NCI-H2196 treated with DMSO at 0.1 percent for 48 hours (cell line): ENCODE data around the gene IGFBP3.

Experiments
- DNase-seq: peaks from one replicate; lab custom pipeline; 2025; ENCODE audit not compliant: unreplicated experiment; lab: John Stamatoyannopoulos, UW

The IGFBP3 gene

GRCh38 chr7:45923290-45923689, 2.2 kb upstream of the IGFBP3 start:
- peak; percentile 30 for DNase-seq

- no peak for DNase-seq
Measured at GRCh38 chr7:45922810-45923209, 1.7 kb upstream of the IGFBP3 start.

DNA sequence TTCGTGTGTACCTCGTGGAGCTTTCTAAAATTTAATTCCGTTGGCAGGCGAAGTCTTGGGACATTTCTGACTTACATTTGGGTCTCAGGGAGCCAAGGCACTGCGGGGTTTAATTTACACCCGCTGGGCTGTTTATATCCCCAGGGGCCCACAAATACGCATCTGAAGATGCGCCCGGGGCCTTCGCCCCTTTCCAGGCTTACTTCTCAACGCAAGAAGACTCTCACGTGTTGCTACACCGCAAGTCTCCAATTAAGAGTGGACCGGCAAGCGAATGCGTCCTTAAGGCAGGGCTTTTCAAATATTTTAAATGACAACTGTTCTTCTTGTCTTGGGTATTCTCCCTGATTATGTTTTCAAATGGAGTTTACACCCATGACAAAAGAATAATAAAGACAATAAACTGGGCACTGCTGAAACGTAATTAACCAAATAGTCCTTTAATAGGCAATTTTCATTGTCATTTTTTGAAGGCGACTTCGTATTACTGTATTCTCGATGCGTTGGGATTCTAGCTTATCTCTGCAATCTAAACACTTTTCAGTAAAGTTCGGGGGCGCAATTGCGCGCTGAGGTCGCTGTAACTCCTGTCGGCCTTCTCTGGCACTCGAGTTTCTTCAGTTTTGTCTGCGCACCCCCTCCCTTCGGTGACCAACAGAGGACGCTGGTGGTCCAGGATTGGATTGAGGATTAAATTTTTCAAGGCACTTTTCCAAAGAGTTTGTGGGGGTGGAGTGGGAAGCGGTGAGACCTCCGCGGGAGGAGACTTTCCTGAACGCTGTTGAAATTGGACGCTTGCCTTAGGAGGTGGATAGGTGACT, 837 bp upstream of the IGFBP3 start:
- no peak for DNase-seq

DNA sequence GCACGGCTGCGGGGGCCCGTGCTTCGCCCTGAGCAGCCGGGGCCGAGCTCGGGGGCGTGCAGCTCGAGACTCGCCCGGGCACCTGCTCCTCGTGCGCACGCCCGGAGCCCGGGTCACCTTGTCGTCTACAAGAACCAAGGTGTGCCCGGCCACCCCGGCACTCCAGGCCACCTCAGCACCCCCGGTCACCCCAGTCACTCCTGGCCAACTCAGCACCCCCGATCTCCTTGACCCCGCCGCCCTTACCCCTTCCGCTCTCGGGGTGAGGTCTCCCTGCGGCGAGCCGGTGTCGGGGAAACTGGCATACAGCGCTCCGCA, 268 bp upstream of the IGFBP3 start:
- DNase-seq = no peak

DNA sequence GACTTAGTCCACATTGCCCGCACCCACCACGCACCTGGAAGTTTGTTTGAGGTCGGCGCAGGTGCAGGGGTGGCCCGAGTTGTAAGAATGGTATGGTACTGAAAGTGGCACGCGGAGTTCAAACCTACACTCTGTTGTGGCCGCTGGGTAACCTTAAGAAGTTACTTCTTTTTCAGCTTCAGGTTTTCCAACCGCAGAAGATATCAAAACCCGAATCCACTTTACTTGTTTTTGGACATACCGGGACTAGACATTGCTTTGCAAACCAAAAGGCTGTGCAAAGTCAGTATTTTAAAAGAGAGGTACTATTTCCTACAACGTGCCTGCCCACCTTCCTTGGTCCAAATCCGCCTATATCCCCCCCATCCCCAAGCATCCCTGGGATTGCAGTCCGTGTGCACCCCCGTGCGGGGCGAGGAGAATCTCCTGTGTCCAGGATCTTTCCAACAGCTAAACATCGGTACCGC, 1.0 kb downstream of the IGFBP3 start:
- no peak for DNase-seq

GRCh38 chr7:45919231-45919784, 1.8 kb downstream of the IGFBP3 start:
- DNase-seq = no peak

DNA sequence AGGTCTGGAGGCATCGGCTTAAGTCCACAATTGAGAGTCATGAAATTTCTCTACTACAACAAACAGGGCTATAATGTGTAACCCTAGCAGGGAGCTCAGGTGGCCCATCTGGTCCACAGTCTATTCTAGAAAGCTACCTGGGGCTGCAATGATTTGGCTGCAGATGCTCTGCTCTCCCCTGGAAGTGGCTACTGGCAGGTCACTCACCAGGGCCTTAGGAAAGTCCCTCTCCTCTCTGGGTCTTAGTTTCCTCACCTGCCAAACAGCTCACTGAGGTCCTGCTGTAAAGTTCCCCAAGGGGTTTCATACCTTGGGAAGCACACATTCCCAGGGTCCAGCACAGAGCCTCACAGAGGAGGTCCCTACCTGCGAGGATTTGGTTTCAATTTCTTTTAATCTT, 2.5 kb downstream of the IGFBP3 start:
- no peak for DNase-seq

- DNase-seq = no peak
Measured at GRCh38 chr7:45917658-45918057, 3.4 kb downstream of the IGFBP3 start.

- DNase-seq = no peak
Measured at GRCh38 chr7:45917064-45917463, 4.0 kb downstream of the IGFBP3 start.

DNA sequence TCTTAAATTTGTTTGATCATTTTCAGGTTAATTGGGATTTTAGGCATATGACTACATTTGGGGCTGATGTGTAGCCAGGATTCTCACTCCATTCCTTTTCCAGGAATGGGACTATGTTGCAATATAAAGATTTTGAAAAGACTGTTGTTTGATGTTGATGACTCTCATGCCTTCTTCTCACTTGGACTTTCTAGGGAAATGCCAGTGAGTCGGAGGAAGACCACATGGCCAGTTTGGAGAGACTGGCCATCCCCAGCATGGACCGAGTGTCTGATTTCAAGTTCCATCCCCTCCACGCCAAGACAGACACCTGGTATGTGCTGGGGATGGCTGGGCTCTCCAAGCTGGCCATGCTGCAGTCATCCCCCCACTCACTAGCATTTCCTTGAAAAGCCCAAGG, 5.5 kb downstream of the IGFBP3 start:
- no peak for DNase-seq

DNA sequence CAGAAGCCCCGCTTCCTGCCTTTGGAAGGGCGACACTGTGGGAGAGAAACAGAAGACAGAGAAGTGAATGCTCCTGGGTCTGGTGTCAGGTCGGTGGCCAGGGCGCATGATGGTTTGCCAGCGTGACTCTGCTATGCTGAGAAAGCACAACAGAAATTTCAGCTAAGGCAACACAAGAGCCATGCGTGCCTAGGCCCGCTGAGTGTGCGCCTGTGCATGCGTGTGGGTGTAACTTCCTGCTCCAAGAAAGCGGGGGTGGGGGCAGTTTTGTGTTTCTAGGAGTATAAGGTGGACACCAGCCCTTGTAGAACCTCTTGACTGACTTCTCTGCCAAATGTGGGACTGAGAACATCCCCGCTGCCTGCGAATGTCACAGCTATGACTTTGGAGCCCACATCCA, 6.2 kb downstream of the IGFBP3 start:
- no peak for DNase-seq

DNA sequence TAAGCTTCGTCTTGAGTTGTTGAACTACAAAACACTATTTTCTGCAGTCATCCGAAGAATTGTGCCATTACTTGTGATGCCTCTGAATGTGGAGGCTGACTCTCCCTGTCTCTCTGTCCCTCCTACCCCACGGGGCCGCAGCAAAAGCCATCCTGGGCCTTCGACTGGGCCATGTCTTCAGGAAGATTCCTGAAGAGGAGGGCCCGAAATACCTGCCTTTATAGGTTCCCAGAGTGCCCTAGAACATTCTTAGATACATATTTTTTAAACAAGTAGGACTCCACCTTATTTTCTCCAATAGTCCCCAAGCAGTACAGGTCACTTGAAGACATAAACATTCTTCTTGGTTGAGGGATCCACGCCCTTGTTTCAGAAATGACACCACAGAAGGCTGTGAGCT, 8.1 kb downstream of the IGFBP3 start:
- no peak for DNase-seq

- DNase-seq = no peak
Measured at GRCh38 chr7:45911311-45911710, 9.8 kb downstream of the IGFBP3 start.

GRCh38 chr7:45910855-45911254, 10.2 kb downstream of the IGFBP3 start:
- no peak for DNase-seq

DNA sequence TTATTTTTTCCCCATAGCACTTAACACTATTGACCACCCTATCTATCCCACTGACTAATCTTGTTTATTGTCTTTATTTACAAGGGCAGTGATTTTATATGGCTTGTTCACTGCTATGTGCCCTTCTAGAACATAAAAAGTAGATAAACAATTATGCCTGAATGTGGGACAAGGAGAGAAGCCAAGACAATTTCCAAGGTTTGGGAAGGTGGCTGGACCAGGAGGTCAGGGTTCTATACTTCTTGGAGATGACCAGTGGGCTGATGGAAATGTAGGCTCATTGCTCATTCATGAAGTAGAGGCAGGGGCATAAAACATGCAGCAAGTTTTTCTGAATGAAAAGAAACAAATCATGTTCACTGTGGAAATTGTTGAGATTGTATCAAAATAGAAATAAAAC, 11.5 kb downstream of the IGFBP3 start:
- no peak for DNase-seq

GRCh38 chr7:45902820-45903219, 18.3 kb downstream of the IGFBP3 start:
- no peak for DNase-seq

DNA sequence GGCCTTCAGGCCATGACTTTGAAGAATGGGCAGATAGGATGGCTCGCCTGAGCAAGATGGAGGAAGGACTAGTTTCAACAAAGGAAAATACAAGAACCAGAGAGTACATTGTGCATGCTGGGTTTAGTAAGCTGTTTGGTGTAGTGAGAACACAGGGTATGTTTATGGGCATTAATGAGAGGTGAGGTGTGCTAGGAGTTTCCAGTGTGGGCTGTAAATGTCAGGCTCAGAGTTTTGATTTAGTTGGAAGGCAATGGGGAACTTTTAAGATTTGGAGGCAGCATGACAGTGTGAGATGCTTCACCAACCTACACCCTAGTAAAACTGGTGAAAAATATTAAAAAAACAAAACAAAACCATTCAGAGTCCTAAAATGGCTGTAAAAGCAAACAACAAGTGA, 19.5 kb downstream of the IGFBP3 start:
- no peak for DNase-seq

GRCh38 chr7:45898222-45898621, 22.9 kb downstream of the IGFBP3 start:
- DNase-seq = no peak

DNA sequence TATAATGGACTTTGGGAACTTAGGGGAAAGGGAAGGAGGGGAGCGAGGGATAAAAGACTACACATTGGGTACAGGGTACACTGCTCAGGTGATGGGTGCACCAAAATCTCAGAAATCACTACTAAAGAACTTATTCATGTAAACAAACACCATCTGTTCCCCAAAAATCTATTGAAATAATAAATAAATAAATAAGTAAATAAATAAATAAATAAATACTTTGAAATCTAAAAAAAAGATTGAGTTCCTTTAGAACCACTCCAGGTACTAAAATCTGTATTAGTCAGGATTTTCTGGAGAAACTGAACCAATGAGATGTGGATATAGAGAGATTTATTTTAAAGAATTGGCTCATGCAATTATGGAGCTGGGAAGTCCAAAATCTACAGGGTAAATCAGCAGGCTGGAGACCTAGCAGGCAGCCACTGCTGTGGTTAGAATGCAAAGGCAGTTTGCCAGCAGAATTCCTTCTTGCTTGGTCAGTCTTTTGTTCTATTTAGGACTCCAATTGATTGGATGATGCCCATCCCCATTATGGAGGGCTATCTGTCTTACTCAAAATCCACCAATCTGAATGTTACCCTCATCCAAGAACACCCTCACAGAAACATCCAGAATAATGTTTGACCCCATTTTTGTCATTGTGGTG, 23.9 kb downstream of the IGFBP3 start:
- DNase-seq = no peak

GRCh38 chr7:45894665-45895062, 26.4 kb downstream of the IGFBP3 start:
- no peak for DNase-seq

DNA sequence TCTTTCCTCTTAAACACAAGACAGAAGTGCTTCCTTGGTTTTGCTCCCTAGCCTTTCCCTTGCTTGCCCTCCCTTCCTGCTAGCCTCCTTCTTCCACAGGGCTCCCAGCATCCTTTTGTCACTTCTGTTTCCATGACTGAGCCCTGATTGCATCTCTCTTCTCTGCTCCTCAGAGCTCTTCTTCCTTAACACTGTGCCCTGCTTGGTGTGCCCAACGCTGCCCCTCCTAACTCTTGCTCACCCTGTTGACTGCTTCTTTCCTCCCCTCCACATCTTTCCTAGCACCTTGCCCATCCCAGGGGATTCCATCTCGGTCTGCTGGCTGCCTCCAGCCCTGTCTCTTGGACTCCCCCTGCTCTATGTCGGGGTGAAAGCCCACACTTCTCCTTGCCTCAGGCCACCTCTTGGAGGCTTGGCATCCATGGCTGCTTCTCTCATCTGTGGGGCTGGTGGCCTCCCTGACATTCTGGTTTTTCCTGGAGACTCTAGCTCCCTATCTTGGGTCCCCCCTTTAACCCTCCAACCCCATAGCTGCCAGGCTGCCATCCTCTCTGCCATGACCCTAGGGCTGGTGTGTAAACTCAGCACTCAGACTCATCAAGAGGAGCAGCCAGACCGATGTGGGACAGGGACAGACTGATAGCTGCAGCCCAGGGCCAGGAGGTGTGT, 26.9 kb downstream of the IGFBP3 start:
- DNase-seq = no peak
